Osteocyte (in vitro differentiated cells): ENCODE results near the gene ARPC5. TPM values are rescaled to one million over a fixed set of nuclear protein-coding genes. Genes with fewer than 3 reads are reported as not detected.

ENCODE experiments used
- DNase-seq: peaks from one replicate; pipeline ENCODE4 v3.0.0; 2021; ENCODE audit warnings: mixed read lengths; ENCODE audit not compliant: unreplicated experiment; ENCODE audit errors: extremely low spot score
- H3K27ac Mint-ChIP-seq: one replicate; pipeline ENCODE4 v1.8.0; 2021; ENCODE audit warnings: mild to moderate bottlenecking, mixed read lengths; ENCODE audit not compliant: unreplicated experiment
- H3K27me3 Mint-ChIP-seq: one replicate; pipeline ENCODE4 v1.8.0; 2021; ENCODE audit warnings: mixed read lengths; ENCODE audit not compliant: unreplicated experiment
- H3K36me3 Mint-ChIP-seq: one replicate; pipeline ENCODE4 v1.8.0; 2021; ENCODE audit warnings: mixed read lengths; ENCODE audit not compliant: unreplicated experiment
- H3K4me1 Mint-ChIP-seq: one replicate; pipeline ENCODE4 v1.8.0; 2021; ENCODE audit warnings: mixed read lengths; ENCODE audit not compliant: unreplicated experiment
- H3K4me3 Mint-ChIP-seq: one replicate; pipeline ENCODE4 v1.8.0; 2021; ENCODE audit warnings: mild to moderate bottlenecking, moderate library complexity, mixed read lengths; ENCODE audit not compliant: unreplicated experiment
- H3K9me3 Mint-ChIP-seq: one replicate; pipeline ENCODE4 v1.8.0; 2021; ENCODE audit warnings: mixed read lengths; ENCODE audit not compliant: unreplicated experiment
- total RNA-seq: library from RNA; stranded (reverse); gene quantifications from 2 replicates; pipeline ENCODE4 v1.2.1, GENCODE V29; 2021
- TF ChIP-seq, protein P1 (sequence below): fragments of 200-600 bp; sonication (generic); IDR thresholded peaks from 2 replicates; pipeline ENCODE4 v1.5.0; 2021; ENCODE audit warnings: antibody characterized with exemption, mild to moderate bottlenecking, moderate library complexity

The ARPC5 gene
- total RNA-seq, 1 donor from 2014 or later, result 127 TPM

DNA sequence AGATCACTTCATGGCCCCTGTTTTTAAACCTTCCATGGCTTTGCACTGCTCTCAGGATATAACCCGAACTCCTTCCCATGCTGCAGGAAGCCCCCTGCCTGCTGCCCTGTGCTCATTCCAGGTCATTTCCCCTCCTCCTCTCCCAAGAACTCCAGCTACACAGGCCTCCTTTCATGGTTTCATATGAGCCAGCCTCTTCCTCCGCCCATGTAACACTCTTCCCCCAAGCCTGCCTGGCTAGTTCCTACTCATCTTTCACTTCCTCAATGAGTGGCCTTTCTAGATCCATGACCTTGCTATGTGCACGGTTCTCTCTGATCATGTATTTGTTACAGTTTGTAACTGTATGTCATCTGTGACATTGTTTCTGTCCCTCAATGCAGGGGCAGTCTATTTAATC is 42.2 kb downstream of the ARPC5 start:
- H3K4me1 Mint-ChIP-seq, result peaks cover 6% of the 10 kb centered on the region
- H3K9me3 Mint-ChIP-seq, result no peaks in the 10 kb centered on the region
- H3K36me3 Mint-ChIP-seq, result no peaks in the 10 kb centered on the region
- H3K4me3 Mint-ChIP-seq, result no peak overlapping the region
- DNase-seq, result no peak
- TF ChIP-seq, protein P1, sequence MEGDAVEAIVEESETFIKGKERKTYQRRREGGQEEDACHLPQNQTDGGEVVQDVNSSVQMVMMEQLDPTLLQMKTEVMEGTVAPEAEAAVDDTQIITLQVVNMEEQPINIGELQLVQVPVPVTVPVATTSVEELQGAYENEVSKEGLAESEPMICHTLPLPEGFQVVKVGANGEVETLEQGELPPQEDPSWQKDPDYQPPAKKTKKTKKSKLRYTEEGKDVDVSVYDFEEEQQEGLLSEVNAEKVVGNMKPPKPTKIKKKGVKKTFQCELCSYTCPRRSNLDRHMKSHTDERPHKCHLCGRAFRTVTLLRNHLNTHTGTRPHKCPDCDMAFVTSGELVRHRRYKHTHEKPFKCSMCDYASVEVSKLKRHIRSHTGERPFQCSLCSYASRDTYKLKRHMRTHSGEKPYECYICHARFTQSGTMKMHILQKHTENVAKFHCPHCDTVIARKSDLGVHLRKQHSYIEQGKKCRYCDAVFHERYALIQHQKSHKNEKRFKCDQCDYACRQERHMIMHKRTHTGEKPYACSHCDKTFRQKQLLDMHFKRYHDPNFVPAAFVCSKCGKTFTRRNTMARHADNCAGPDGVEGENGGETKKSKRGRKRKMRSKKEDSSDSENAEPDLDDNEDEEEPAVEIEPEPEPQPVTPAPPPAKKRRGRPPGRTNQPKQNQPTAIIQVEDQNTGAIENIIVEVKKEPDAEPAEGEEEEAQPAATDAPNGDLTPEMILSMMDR, result no peak
- no peak overlapping the region for H3K27ac Mint-ChIP-seq
- H3K27me3 Mint-ChIP-seq, result peaks cover 11% of the 10 kb centered on the region

- H3K36me3 Mint-ChIP-seq, result no peaks in the 10 kb centered on the region
- peaks cover under 1% of the 10 kb centered on the region for H3K4me1 Mint-ChIP-seq
- no peak for DNase-seq
- peaks cover 11% of the 10 kb centered on the region for H3K27me3 Mint-ChIP-seq
- no peak overlapping the region for H3K4me3 Mint-ChIP-seq
- no peaks in the 10 kb centered on the region for H3K9me3 Mint-ChIP-seq
- H3K27ac Mint-ChIP-seq, result no peak overlapping the region
- TF ChIP-seq, protein P1, result no peak
These were observed 42.9 kb downstream of the ARPC5 start for GRCh38 chr1:183592733-183593132.

DNA sequence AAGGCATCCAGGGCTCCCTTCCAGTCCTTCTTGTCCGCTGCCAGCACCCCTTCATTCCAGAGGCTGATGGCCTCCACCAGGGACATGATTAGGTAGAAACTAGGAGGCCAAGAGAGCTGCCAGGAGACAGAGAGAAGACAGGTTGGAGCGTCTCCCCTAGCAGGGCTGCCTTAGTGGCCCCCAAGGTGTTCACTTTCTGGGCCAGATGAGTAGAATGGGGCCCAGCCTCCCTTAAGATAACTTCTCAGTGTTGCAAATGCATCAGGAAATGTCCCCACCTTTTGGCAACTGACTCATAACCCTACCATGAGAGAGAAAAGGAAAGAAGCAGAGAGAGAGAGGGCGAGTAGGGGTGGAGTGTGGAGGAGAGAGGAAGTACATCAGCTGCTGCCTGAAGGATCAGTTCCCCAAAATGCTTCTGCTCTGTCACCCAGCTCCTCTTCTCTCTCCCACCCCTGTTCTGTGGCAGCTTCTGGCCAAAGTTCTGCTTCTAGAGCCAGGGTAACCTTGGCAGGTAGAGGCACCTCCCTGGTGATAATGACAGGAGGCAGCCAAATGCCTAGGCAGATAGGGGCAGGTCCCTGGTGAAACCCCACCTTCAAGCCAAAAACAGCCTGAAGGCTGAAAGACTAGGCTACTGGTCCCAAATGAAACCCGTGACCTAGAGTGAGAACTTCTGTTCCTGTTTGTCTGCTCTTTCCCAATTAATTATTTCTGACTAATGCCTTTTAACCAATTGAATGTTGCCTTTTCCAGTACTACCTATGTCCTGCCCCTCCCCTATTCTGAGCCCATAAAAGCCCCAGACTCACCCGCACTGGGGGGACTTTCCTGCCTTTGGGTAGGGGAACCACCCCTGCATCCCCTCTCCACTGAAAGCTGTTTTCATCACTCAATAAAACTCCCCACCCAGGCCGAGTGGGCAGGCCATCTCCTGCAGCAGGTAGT is 45.1 kb downstream of the ARPC5 start, which contains the start of gene NCF2:
TSS of gene NCF2 (minus strand) at position 216 of the 948 bp plus-strand sequence. CDS start at position 86, 130 bp downstream.
- no peak for DNase-seq
- H3K27ac Mint-ChIP-seq, result no peak within 1 kb of the TSS
- TF ChIP-seq, protein P1, result no peak
- no peaks in the 10 kb centered on the region for H3K36me3 Mint-ChIP-seq
- H3K9me3 Mint-ChIP-seq, result no peaks in the 10 kb centered on the region
- H3K4me3 Mint-ChIP-seq, result no peak within 1 kb of the TSS
- peaks cover 5% of the 10 kb centered on the region for H3K27me3 Mint-ChIP-seq
- no peaks in the 10 kb centered on the region for H3K4me1 Mint-ChIP-seq

DNA sequence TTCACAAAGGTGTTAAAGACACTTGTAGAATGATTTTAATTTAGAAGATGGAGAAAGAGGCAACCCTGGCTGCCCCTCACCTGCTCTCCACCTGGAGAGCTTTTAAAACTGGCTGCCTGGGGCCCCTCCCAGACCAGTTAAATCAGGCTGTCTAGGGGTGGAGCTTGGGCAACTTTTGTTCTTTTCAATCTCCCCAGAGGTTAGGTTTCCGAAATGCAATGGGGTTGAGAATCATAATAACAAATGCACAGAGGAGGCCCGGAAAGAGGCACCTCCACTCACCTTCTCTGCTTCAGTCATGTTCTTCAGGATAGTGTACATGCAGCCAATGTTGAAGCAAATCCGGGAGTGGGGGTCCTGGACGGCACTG is 45.7 kb downstream of the ARPC5 start:
- Mint-ChIP-seq H3K36me3 (no peaks in the 10 kb centered on the region), H3K27ac (no peak overlapping the region), H3K4me3 (no peak overlapping the region), H3K4me1 (no peaks in the 10 kb centered on the region), H3K9me3 (no peaks in the 10 kb centered on the region), H3K27me3 (peaks cover 5% of the 10 kb centered on the region)
- no peak for DNase-seq
- TF ChIP-seq, protein P1, result no peak

DNA sequence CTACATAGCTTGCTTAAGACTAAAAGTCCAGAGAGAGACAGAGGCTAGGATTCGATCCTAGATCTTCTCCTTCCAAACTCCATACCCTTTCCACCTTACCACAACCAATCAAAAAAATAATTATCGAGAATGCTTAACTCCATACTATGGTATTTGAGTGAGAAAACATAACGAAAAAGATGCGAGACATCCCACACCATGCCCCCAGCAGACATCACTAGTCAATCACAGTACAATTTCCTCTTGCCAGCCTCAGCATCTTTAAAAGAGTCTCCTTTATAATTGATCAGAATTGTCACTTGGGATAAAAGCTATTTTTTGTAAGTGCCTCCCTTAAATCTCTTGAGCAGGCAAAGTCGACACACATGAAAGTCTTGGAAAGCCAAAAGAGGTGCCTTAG is 46.2 kb downstream of the ARPC5 start:
- TF ChIP-seq, protein P1, result no peak
- no peaks in the 10 kb centered on the region for H3K9me3 Mint-ChIP-seq
- DNase-seq, result no peak
- H3K4me1 Mint-ChIP-seq, result no peaks in the 10 kb centered on the region
- H3K27ac Mint-ChIP-seq, result no peak overlapping the region
- H3K27me3 Mint-ChIP-seq, result peaks cover 5% of the 10 kb centered on the region
- H3K4me3 Mint-ChIP-seq, result no peak overlapping the region
- no peaks in the 10 kb centered on the region for H3K36me3 Mint-ChIP-seq
